Upper lobe of right lung (tissue), 1 donor: Measurements from ENCODE around the gene LRP1B. TPM values are rescaled to one million over a fixed set of nuclear protein-coding genes. Genes with fewer than 3 reads are reported as not detected.

ENCODE experiments used
- ATAC-seq: fragments of 200-7000 bp; cut with Tn5 transposase; one replicate; pipeline ENCODE4 v1.9.1; 2020; ENCODE audit warnings: mild to moderate bottlenecking, moderate library complexity
- DNase-seq: peaks from one replicate; pipeline ENCODE4 v3.0.0-alpha.2; 2020
- H3K27ac ChIP-seq: fragments of 200-600 bp; one replicate; pipeline ENCODE4 v1.8.0; 2022
- H3K27me3 ChIP-seq: fragments of 200-600 bp; one replicate; pipeline ENCODE4 v1.8.0; 2022; ENCODE audit warnings: mild to moderate bottlenecking
- H3K36me3 ChIP-seq: fragments of 200-600 bp; one replicate; pipeline ENCODE4 v1.8.0; 2022
- H3K4me1 ChIP-seq: fragments of 200-600 bp; one replicate; pipeline ENCODE4 v1.8.0; 2022
- H3K4me3 ChIP-seq: fragments of 200-600 bp; one replicate; pipeline ENCODE4 v1.8.0; 2022; ENCODE audit warnings: mild to moderate bottlenecking
- H3K9me3 ChIP-seq: fragments of 200-600 bp; one replicate; pipeline ENCODE4 v1.8.0; 2022
- intact Hi-C: fragments of 100-400 bp; cut with DNase I; formaldehyde crosslinking; loops from one replicate; pipeline ENCODE4 v1.11.0; 2022
- total RNA-seq: library from RNA; stranded (reverse); fragmentation: NEBNext Ultra II Directional; extraction: Animal tissue kit (Norgen Biotek cat#: 25700); gene quantifications from one replicate; pipeline ENCODE4 v1.2.1, GENCODE V29; 2021
- TF ChIP-seq, protein P1 (sequence below): fragments of 200-600 bp; IDR thresholded peaks from one replicate; pipeline ENCODE4 v1.8.0; 2022; ENCODE audit warnings: antibody characterized with exemption
- donor health status: DM: no; HTN: yes; CAD: no; lungs with severe emphysema.

Gene LRP1B
- total RNA-seq, 1 donor from 2014 or later = 0.12 TPM

DNA sequence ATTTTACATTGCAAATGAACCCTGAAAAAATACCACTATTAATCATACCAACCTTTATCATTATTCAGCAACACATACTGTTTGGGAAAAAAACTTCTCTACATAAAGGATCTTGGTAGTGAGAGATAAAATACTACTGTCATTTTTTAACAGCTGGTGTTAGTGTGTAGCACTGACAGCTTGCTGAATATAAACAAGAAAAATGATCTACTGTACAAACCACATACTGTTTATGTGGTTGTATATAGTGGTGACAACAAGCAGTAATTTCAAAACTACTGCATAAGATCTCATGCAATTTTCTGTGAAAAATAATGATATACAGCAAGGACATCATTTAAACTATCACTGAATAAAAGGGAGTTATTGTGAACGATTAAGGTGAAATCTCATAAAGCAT lies 601.2 kb downstream of the LRP1B start:
- H3K9me3 ChIP-seq = no peaks in the 10 kb centered on the region
- no peak overlapping the region for H3K4me3 ChIP-seq
- intact Hi-C loops = no loop called here
- no peak for ATAC-seq
- H3K4me1 ChIP-seq = no peaks in the 10 kb centered on the region
- H3K27me3 ChIP-seq = no peaks in the 10 kb centered on the region
- no peaks in the 10 kb centered on the region for H3K36me3 ChIP-seq
- DNase-seq = no peak
- H3K27ac ChIP-seq = no peak overlapping the region
- TF ChIP-seq, protein P1, sequence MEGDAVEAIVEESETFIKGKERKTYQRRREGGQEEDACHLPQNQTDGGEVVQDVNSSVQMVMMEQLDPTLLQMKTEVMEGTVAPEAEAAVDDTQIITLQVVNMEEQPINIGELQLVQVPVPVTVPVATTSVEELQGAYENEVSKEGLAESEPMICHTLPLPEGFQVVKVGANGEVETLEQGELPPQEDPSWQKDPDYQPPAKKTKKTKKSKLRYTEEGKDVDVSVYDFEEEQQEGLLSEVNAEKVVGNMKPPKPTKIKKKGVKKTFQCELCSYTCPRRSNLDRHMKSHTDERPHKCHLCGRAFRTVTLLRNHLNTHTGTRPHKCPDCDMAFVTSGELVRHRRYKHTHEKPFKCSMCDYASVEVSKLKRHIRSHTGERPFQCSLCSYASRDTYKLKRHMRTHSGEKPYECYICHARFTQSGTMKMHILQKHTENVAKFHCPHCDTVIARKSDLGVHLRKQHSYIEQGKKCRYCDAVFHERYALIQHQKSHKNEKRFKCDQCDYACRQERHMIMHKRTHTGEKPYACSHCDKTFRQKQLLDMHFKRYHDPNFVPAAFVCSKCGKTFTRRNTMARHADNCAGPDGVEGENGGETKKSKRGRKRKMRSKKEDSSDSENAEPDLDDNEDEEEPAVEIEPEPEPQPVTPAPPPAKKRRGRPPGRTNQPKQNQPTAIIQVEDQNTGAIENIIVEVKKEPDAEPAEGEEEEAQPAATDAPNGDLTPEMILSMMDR = no peak

DNA sequence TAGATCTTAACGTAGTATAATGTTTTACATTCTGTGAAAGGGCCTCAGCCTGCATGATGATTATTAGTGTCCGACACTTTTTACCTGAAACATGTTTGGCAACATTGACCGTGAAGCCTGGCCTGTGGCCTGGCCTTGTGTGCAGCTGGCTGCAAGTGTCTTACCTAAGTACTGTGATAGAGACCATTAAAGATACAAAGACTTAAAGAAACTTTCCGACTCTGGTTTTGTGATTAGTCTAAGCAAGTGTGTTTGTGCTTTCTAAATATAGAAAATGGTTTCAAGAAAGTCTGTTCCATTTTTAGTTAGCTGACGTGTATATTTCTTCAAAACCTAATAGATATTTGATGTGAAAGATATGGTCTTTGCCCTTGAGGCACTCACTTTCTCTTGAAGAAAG lies 601.8 kb downstream of the LRP1B start:
- Histone ChIP-seq H3K4me1 (no peaks in the 10 kb centered on the region), H3K36me3 (no peaks in the 10 kb centered on the region), H3K4me3 (no peak overlapping the region), H3K27me3 (no peaks in the 10 kb centered on the region), H3K27ac (no peak overlapping the region), H3K9me3 (no peaks in the 10 kb centered on the region)
- intact Hi-C loops = no loop called here
- ATAC-seq (no peak), DNase-seq (no peak)
- TF ChIP-seq, protein P1 = no peak

DNA sequence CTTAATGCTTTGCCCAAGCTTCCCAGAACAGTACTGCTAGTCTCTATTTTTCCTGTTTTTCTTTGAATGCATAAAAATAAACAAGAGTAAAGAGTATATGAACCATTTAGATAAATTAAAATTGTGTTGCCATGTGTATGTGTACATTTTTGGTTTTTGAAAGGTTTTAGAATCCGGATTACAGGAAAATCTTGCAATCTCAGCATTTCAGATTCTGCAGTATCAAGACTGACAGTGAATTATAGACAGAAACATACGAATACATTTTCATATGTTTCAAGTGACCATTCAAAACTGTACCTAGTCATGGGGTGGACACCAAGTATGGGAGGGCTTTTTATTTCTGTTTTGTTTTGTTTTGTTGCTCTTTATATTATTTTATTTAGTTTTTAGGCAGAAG lies 604.1 kb downstream of the LRP1B start:
- Histone ChIP-seq H3K4me1 (no peaks in the 10 kb centered on the region), H3K36me3 (no peaks in the 10 kb centered on the region), H3K27ac (no peak overlapping the region), H3K27me3 (no peaks in the 10 kb centered on the region), H3K9me3 (no peaks in the 10 kb centered on the region), H3K4me3 (no peak overlapping the region)
- no peak for ATAC-seq
- TF ChIP-seq, protein P1 = no peak
- intact Hi-C loops = no loop called here
- DNase-seq = no peak

DNA sequence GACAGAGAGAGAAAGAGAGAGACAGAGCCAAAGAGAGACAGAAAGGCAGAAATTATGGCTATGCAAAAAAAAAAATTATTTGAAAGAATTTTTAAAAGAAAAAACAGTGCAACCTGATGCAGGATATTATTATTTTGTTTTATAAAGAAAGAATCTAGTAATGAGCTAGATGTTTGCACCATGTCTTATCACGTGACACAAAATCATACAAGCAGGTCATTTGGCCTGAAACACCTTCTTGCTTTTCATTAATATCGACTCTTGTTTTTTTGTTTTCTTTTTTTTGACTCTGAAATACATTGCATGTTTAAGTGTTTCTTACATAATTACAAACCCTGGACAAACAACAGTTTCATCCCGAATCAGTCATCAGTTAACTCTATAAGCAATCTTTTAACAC lies 606.0 kb downstream of the LRP1B start:
- no peaks in the 10 kb centered on the region for H3K9me3 ChIP-seq
- TF ChIP-seq, protein P1 = no peak
- H3K27me3 ChIP-seq = no peaks in the 10 kb centered on the region
- no peaks in the 10 kb centered on the region for H3K4me1 ChIP-seq
- ATAC-seq = no peak
- H3K27ac ChIP-seq = no peak overlapping the region
- intact Hi-C loops = no loop called here
- no peaks in the 10 kb centered on the region for H3K36me3 ChIP-seq
- H3K4me3 ChIP-seq = no peak overlapping the region
- DNase-seq = no peak

DNA sequence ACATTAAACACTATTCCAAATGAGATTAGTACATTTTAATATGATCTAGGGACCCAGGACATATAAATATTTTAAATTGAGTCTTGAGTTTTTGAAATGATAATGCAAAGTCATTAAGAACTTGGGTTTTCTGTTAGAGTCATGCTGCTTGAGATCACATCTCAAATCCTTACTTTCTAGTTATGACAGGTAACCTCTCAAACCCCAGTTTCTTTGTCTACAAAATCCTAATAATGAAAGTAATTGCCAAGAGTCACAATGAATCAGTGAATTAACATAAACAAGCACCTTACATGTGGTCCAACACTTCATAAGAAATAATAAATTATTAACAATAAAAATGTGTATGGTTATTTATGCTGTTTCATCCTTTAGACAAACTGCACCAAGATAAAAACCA lies 607.6 kb downstream of the LRP1B start:
- no peak overlapping the region for H3K4me3 ChIP-seq
- TF ChIP-seq, protein P1 = no peak
- H3K9me3 ChIP-seq = no peaks in the 10 kb centered on the region
- no peak overlapping the region for H3K27ac ChIP-seq
- H3K27me3 ChIP-seq = no peaks in the 10 kb centered on the region
- H3K4me1 ChIP-seq = no peaks in the 10 kb centered on the region
- H3K36me3 ChIP-seq = no peaks in the 10 kb centered on the region
- intact Hi-C loops = no loop called here
- DNase-seq (no peak), ATAC-seq (no peak)

DNA sequence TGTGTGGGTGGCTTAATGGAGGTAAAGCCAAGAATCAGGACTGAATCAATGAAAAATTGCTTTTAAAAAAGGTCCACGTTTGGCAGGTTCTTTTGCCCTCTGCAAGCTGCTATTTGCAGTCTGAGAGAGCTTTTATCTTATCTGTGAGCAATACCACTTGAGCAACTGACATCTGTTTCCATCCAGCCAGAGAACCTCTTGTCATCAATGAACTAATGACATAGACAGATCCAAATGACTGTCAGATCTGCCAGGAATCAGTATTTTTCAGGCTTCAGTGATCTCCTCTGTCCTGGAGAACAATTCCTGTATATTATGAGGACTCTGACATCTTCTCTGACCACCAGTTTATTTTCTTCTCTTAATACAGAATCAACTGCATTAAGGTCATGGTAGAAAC lies 608.1 kb downstream of the LRP1B start:
- H3K27ac ChIP-seq = no peak overlapping the region
- TF ChIP-seq, protein P1 = no peak
- no peak overlapping the region for H3K4me3 ChIP-seq
- no peaks in the 10 kb centered on the region for H3K27me3 ChIP-seq
- H3K9me3 ChIP-seq = no peaks in the 10 kb centered on the region
- no peaks in the 10 kb centered on the region for H3K4me1 ChIP-seq
- ATAC-seq (no peak), DNase-seq (no peak)
- H3K36me3 ChIP-seq = no peaks in the 10 kb centered on the region
- intact Hi-C loops = no loop called here
